Measurements from ENCODE around the gene CDH4. TPM values are rescaled to one million over a fixed set of nuclear protein-coding genes. Genes with fewer than 3 reads are reported as not detected.

Gene CDH4
- total and polyA plus RNA-seq, 9 of the 15 experiments (the other 6 are each of a cell fraction or from before 2014, with no cell fraction given) = 0.04 TPM; not detected in 8

GRCh38 chr20:61246269-61246668 is 5.8 kb upstream of the CDH4 start:
- in situ Hi-C loops (cut with MboI) = no loop called here
- Histone ChIP-seq H3K79me2 (ENCODE audit: control insufficient read depth, insufficient read depth, low read length) (no peaks in the 10 kb centered on the region), H3K4me2 (ENCODE audit: insufficient read depth, low read length) (no peak overlapping the region), H3K27me3 (ENCODE audit: control insufficient read depth in 2 of 2, insufficient read depth in 2 of 2, low read length in 2 of 2) (peaks cover 3 to 24% of the 10 kb centered on the region in 2 experiments; a peak in 3 of 5 replicates), H3K27ac (ENCODE audit: extremely low read depth, low read depth, low read length) (no peak overlapping the region), H3K36me3 (ENCODE audit: control insufficient read depth, insufficient read depth, low read length) (no peaks in the 10 kb centered on the region), H3K4me3 (no peak overlapping the region), H3K9me1 (ENCODE audit: control insufficient read depth, insufficient read depth, low read length) (no peaks in the 10 kb centered on the region), H2AFZ (ENCODE audit: low read depth, low read length) (no peak overlapping the region), H4K20me1 (replicated peaks; ENCODE audit: control insufficient read depth, insufficient read depth, low read length) (no peaks in the 10 kb centered on the region), H3K9me3 (replicated peaks; ENCODE audit: control insufficient read depth, insufficient read depth, low read depth, low read length) (no peaks in the 10 kb centered on the region), H3K4me1 (replicated peaks in 1 of 2; ENCODE audit: control insufficient read depth in 2 of 2, insufficient read depth in 2 of 2, low read length in 2 of 2) (no peaks in the 10 kb centered on the region), H3K9ac (ENCODE audit: insufficient read depth in 1 of 2, low read depth in 2 of 2, low read length in 2 of 2) (no peak overlapping the region)
- BruUV-seq (replicated peaks) = no TSS peak
- 0% methylated on average over 6 of the region's 7 CpGs for WGBS (ENCODE audit: insufficient coverage, low coverage, missing lambda C conversion rate)
- ChIA-PET POLR2A (no interaction called here), CTCF (ENCODE audit: low intra/inter-chr PET ratio) (no interaction called here)
- DNase-seq (ENCODE audit: extremely low read depth in 1 of 4, low spot score in 3 of 4) = no peak
- no peak for ATAC-seq
- TF ChIP-seq L3MBTL2 (IDR thresholded peaks at IDR 0.05) = no peak
- no peak for TF ChIP-seq GTF2B (IDR thresholded peaks at IDR 0.05; ENCODE audit: extremely low read depth, insufficient read length)
- no peak for TF ChIP-seq TEAD1 (CRISPR knock-in tag; IDR thresholded peaks at IDR 0.05)
- no peak for TF ChIP-seq ZC3H4 (CRISPR knock-in tag; IDR thresholded peaks at IDR 0.05; ENCODE audit: borderline replicate concordance)
- no peak for TF ChIP-seq BHLHE40 (IDR thresholded peaks at IDR 0.05; ENCODE audit: low read length)
- TF ChIP-seq TAF1 (IDR thresholded peaks at IDR 0.05; ENCODE audit: control insufficient read depth, extremely low read depth, insufficient read depth, low read length, severe bottlenecking) = no peak
- TF ChIP-seq NFE2 (IDR thresholded peaks at IDR 0.05; ENCODE audit: low read depth) = no peak
- TF ChIP-seq TCF7 (IDR thresholded peaks at IDR 0.05; ENCODE audit: borderline replicate concordance) = no peak
- TF ChIP-seq HNRNPLL (IDR thresholded peaks at IDR 0.05; ENCODE audit: low read depth, low read length, poor library complexity, severe bottlenecking) = no peak
- TF ChIP-seq ZNF561 (CRISPR knock-in tag; conservative IDR thresholded peaks at IDR 0.05) = no peak
- TF ChIP-seq HCFC1 (IDR thresholded peaks at IDR 0.05; ENCODE audit: low read depth, low read length) = no peak
- no peak for TF ChIP-seq ZBTB5 (IDR thresholded peaks at IDR 0.05)
- FAIRE-seq = no peak
- intact Hi-C loops (cut with micrococcal nuclease) = no loop called here
